GM06990 (cell line): Measurements from ENCODE around the gene CFAP100.

Source experiments
- DNase-seq: peaks from one replicate; pipeline ENCODE4 v3.0.0-alpha.2; 2011; ENCODE audit not compliant: insufficient read length; ENCODE audit errors: extremely low read depth
- H3K27me3 ChIP-seq: replicated peaks from 2 replicates; pipeline ENCODE4 v1.6.0; 2011; ENCODE audit warnings: low read length; ENCODE audit not compliant: control insufficient read depth, insufficient read depth
- H3K36me3 ChIP-seq: 2 replicates; pipeline ENCODE4 v1.5.1; 2011; ENCODE audit warnings: low read length; ENCODE audit not compliant: control insufficient read depth, insufficient read depth
- H3K4me3 ChIP-seq: replicated peaks from 2 replicates; pipeline ENCODE4 v1.5.1; 2011; ENCODE audit warnings: low read depth, mild to moderate bottlenecking, control low read depth, low read length
- TF ChIP-seq, protein P1 (sequence below): IDR thresholded peaks from 2 replicates; pipeline ENCODE4 v1.5.1; 2011; ENCODE audit warnings: low read length, control low read depth, mild to moderate bottlenecking, inconsistent platforms; ENCODE audit not compliant: insufficient read depth, poor library complexity, severe bottlenecking

The CFAP100 gene

GRCh38 chr3:126434264-126434590 is 39.5 kb downstream of the CFAP100 start:
- DNase-seq = no peak
- H3K27me3 ChIP-seq = no peaks in the 10 kb centered on the region

GRCh38 chr3:126434931-126435411 is 40.3 kb downstream of the CFAP100 start:
- Histone ChIP-seq H3K36me3 (no peaks in the 10 kb centered on the region; the same call in 1 of the 2 replicates), H3K27me3 (no peaks in the 10 kb centered on the region), H3K4me3 (no peak overlapping the region)
- TF ChIP-seq, protein P1, sequence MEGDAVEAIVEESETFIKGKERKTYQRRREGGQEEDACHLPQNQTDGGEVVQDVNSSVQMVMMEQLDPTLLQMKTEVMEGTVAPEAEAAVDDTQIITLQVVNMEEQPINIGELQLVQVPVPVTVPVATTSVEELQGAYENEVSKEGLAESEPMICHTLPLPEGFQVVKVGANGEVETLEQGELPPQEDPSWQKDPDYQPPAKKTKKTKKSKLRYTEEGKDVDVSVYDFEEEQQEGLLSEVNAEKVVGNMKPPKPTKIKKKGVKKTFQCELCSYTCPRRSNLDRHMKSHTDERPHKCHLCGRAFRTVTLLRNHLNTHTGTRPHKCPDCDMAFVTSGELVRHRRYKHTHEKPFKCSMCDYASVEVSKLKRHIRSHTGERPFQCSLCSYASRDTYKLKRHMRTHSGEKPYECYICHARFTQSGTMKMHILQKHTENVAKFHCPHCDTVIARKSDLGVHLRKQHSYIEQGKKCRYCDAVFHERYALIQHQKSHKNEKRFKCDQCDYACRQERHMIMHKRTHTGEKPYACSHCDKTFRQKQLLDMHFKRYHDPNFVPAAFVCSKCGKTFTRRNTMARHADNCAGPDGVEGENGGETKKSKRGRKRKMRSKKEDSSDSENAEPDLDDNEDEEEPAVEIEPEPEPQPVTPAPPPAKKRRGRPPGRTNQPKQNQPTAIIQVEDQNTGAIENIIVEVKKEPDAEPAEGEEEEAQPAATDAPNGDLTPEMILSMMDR = no peak
- no peak for DNase-seq

More at GRCh38 chr3:126434264-126434590, 39.5 kb downstream of the CFAP100 start:
- Histone ChIP-seq H3K36me3 (no peaks in the 10 kb centered on the region; the same call in 1 of the 2 replicates), H3K4me3 (no peak overlapping the region)
- TF ChIP-seq, protein P1 = no peak

DNA sequence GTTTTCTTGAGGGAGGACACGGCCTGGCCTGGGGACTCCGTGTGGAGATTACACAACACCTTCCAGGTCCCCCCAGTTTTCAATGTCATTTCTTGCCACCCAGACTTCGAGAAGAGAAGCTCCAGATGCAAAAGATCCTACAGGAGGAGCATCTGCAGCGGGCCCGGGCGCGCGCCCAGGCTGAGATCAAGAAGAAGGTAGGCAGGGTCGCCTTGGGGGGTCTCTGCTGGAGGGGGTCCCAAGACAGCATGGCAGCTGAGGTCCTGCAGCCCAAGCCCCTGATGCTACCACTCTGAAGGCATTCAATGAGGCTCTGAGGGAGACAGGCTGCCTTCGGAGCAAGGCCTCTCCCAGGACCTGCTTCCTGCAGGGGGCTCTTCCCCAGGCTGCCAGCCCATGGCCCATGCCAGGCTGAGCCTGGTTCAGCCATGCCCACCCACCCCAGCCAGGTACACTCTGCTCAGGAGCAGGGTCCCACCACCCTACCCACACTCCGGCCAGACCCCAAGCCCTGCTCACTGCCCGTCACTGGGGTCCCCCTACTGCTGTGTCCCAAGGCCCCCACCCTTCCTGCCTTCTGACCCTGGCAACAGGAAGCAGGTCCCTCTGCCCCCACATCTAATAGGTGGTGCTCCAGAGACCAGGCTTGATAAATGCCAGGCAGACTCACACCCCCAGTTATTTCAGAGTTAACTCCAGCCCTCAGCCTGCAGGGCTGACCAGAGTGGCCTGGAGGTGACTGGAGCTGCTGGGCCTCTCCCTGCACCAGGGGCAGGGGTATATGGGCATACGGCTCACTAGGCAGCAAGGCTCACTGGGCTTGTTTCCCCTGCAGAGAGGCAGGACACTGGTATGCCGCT is 41.0 kb downstream of the CFAP100 start:
- H3K27me3 ChIP-seq = no peaks in the 10 kb centered on the region
- no peak overlapping the region for H3K4me3 ChIP-seq
- TF ChIP-seq, protein P1 = no peak
- no peak for DNase-seq
- no peaks in the 10 kb centered on the region; the same call in 1 of the 2 replicates for H3K36me3 ChIP-seq

DNA sequence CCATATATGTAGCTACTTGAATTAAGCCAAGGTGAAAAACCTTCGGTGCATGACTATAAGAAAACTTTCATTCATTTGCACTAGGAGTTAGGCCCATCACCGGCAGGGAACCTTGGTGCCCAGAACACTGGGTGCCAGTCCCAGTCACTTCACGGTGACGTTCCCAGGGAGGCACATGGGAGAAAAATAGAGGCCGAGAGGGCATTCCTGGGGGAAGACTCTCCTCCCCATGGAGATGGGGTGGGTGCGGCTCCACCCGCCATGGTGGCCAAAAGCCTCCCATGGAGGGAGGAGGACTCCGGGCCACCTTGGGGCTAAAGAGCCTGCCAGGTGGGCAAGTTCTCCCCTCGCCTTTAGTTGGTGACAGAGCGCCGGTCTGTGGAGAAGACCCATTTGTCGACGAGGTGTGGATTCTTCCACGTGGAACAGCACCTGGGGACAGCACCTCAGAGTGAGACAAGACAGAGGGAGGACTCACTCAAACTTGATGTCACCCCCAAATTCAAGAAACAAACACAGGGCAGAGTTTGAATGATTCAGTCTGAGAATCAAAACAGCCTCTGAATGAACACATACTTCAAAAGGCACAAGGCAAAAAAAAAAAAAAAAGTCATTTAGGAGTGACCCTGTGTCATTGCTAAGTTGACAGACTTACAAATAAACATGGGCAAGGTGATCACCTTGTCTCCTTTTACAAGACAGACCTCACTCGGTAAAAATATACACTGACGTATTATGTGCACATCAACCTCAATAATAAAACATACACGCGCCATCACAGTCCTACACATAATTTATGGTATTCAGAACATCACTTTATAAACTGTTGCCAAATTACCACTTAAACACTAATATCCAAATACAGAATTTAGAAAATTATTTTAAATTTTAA is 42.4 kb downstream of the CFAP100 start:
- no peaks in the 10 kb centered on the region for H3K27me3 ChIP-seq
- TF ChIP-seq, protein P1 = no peak
- DNase-seq = no peak
- peaks cover 4% of the 10 kb centered on the region for H3K36me3 ChIP-seq
- H3K4me3 ChIP-seq = no peak overlapping the region

DNA sequence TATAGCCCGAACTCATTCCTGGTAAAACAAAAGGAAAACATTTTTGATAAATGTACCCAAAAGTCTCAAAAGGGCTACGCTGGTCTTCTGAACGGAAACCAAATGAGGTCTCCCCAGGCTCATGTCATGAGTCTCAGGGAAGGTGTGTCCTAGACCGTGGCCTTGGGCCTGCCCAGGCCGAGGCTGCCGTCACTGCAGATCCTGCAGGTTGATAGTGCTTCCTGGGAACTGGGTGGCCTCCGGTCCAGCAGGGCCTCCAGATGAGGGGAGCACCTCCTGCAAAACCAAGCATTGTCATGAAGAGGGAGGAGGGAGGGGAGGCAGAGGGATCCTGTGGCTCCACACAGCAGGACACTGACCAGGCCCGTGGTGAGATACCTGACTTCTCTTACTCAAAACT is 43.5 kb downstream of the CFAP100 start:
- DNase-seq = no peak
- Histone ChIP-seq H3K36me3 (peaks cover 4% of the 10 kb centered on the region), H3K4me3 (no peak overlapping the region), H3K27me3 (no peaks in the 10 kb centered on the region)
- TF ChIP-seq, protein P1 = no peak
